Activated CD4-positive, alpha-beta T cell treated with anti-CD3 and anti-CD28 coated beads for 48 hours (primary cell): ENCODE measurements around the gene SH3RF3.

Experiments
- DNase-seq: peaks from one replicate; pipeline ENCODE4 v3.0.0-alpha.2; 2020

SH3RF3 gene

DNA sequence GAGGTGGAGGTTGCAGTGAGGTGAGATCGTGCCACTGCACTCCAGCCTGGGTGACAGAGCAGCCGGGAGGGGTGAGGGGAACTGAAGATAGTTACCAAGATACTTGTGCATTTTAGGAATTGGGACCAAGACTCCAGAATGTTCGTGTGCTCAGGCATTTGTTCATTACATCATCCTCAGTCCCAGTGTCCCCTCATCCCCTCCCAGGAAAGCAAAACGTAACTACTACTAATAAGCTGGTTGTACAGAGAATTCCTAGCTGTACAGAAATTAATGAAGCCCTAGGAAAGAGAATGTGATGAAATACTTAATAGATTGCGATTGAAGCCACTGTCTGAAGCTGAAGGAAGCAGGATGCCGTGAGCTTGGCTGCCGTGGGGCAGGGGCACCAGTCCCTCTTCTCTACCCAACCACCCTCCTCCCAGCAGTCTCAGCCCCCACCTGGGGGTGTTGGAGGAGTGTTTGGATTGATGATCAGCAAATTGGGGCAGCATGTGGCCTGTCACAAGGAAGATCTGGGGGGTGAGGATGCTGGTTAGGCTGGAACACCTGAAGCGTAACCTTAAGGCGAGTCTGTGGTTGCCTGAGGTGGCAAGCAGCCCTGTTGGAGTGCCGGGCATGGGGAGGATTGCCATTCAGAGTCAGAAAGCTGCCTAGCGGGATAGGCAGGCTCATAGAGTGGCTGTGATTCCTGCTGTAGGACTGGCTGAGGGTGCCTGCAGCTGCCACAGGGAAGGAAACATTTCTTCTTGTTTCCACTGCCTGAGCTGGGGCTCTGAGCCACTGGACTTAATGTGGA is 140.9 kb downstream of the SH3RF3 start:
- no peak for DNase-seq

DNA sequence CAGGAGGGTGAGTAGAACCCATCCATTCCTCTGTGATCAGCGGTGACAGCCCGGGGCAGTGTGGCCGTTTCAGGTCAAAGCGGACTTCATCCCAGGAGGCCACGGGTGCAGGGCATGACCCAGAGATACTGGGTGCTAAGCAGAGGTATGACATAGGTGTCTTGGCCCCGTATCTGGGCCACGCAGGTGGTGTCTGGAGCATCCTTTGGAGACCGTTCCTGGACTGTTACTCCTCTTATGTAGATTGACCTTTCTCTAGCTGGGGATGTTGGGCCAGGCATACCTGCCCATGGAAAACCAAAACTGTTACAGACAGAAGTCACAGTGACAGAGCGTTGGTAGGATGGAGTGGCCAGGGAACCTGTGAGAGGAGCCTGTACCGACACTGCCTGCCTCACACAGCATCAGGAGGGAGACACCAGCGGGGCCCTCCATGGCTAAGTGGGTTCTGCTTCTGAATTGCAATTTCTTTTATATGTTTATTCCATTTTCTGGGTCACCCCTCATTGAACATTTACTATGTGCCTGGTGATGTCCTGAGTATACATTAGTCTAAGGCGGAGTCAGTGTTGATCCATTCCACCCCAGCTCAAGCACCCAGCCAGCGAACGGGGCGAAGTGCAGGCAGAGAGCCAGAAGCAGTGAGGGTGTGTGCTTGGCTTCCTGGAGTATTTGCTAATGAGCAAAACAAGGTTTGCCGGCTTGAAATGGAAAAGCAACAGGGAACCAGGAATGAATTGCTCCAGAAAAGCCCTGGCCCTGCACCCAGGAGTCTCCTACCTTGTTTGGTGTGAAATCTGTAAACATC is 141.7 kb downstream of the SH3RF3 start:
- no peak for DNase-seq

DNA sequence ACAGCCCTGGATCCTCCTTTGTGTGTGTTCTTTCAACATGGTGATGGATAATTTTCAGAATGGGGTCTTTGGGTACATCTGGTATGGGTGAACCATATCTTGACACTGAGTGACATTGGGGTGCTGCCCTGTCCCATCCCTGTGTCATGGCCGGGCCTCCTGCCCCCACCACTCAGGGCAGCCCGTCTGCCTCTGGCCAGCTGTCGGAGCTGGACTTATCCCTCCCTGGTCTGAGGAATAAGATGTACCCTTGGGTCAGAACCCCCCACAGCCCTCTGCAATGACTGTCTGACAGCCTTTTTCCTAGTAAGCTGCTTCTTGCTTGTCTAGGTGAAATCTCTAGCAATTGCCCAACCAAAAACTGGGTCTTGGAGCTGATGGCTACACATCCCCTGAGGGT is 142.9 kb downstream of the SH3RF3 start:
- DNase-seq, result no peak

DNA sequence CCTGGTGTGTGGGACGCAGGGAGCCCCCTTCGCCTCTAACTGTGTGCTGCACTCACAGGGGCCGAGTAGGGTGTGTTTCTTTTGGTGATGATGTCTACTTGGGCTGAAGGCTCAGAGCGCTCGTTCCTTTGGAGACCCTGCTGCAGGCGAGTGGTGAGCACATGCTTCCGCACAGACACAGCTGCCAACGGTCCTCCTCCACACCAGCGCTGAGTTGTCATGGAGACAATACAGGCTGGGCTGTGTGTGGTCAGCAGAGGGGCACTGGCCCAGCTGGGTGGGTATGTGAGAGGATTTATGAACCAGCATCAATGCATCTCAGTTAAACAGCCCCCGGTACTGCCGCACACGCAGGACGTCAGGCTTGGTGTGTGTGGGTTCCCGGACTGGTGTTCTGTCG is 143.5 kb downstream of the SH3RF3 start:
- DNase-seq, result no peak

DNA sequence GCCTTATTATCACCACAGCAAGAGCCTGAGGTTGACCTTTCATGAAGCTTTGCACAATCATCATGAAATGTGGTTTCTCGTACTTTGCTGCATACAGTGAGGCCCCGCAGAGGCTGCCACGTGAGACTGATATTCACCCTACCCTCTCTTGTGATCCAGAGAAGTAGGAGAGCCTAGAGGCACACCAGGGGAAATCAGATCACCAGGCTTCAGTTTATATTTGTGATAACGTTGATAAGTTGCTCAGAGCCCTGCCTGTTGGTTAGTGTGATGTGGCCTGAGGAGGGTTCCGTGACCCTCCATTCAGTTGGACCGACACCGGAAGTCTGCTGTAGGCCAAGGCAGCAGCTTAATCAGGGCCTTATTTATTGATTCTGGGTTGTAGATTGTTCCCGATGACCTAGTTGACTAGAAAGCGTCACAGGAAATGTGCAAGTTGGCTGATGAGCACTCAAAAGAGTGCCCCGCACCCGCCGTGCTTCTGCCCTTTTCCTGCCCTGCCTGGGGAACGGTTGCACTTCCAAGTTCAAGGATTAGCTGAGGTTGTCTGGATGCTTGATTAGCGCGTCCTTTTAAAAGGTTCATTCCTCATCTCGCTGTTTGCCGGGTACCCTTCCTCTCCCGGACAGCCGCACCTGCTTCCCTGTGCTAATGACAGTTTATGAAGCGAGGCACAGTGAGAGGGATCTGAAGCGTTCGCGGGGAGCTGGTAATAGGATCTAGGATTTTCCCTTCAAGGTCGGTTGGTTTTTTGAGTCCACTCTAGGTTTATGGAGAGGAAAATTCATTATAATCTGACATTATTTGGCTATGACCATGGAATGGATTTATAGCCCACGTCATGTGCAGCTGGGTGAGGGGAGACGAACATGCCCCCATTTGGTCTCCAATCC is 146.4 kb downstream of the SH3RF3 start:
- peak; percentile 13 for DNase-seq

DNA sequence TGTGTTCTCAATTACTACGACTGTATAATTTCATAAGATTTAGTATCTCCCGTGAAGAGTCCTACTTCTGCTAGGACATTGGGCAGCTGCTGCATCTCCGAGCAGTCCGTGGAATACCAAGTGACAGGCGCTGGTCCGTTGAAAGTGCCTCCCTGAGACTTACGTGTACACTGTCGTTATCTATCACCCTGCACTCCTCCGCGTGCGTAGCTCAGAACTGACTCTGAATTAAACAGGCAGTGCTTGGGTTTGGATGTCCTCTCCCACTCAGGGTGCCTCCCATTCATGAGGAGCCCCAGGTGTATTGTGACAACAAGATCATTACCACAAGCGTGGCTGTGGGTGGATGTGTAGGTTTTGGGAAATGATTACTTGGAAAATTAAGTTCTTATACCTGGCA is 148.4 kb downstream of the SH3RF3 start:
- DNase-seq, result no peak

DNA sequence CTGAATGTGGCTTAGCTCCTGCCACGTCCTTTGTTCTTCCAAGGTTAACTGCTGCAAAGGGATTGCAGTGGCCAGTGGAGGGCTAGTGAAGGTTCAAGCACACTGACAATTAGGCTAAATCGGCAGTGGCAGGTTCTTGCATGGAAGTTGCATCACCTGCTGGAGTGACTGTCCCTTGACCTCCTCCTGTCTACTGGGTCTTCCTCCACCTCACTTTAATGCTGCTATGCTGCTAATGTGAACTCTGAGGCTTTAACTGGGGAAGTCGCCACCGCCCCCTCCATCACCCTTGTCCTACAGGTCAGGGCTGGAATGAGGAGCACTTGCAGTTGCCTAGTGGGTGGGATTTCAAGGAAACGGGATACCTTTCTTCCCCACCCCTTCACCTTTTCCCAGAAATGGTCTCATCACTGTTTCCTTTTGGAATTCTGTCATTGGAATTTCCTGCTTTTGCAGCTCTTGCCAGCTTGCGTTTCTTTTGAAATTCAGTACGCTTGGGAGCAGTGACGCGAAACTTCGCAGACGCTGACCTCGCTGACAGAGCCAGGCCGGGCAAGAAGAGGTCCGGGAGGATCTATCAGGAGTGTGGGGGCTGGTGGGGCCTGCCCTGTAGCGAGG is 150.3 kb downstream of the SH3RF3 start:
- no peak for DNase-seq

DNA sequence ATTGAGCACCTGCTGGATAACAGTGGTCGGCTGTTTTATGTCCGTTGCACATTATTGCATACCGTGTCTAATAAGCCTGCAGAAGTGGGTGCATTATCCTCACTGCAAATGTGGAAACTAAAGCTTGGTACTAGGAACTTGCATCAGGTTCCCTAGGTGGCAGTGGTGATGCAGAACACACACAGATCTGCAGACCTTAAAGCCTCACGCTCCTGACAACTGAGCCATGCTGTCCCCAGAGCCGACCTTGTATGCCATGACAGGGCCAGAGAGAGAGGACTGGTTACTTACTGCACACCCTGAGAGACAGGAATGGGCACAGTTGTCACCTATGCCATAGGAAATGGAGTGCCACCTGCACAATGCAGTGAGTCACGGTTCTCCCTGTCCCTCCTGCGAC is 151.8 kb downstream of the SH3RF3 start:
- no peak for DNase-seq

DNA sequence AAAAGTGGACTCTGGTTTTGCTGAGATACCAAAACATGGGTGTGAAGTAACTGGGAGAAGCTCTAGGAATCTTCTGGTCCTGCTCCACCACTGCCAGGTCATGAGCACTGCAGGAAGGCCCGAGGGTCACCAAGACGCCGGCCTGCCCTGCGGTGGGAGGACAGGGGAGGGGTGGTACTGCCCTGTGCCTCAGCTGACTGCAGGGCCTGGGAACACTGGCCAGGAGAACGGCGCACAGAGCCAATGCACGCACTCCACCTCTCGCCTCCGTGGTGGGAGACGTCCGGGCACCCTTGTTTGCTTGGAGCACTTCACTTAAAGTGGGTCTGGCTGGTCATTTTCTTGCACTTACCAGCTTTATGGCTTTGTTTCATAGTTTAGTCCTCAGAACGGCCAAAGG is 153.4 kb downstream of the SH3RF3 start:
- DNase-seq, result no peak

DNA sequence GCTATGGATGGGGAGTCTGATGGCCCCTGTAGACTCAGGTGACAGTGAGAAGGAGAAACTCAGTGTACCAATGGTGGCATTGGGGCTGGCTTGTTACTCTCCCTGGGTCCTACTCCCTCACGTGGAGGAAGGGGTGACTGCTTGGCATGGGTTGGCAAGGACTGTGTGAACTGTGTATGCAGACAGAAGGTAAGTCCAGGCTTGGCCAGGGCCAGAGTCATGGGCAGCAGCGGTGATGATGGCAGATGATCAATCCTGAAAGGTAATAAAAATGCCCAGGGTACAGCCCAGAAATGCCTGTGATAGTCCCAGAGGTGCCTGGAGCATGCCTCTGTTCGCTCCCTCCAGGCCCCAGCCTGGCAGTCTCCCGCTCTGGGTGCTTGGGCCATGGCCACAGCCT is 153.9 kb downstream of the SH3RF3 start:
- no peak for DNase-seq

DNA sequence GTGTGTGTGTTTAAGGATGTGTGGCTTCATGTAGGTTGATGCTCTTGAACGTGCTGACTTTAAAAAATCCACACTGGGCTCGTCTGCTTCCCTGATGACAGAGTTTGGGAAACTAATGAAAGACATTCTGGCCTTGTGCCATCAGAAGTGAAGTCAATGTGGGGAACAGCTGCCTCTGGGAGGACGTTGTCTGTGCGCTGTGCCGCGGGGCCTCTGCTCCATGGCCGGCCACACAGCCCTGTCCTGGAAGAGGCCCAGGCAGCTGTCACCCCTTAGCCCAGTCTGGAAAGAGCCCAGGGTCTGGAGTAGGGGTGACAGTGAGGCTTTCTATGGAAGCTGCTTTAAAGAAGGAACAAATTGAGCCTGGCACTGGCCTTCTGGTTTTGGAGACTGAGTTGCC is 155.8 kb downstream of the SH3RF3 start:
- DNase-seq, result no peak

DNA sequence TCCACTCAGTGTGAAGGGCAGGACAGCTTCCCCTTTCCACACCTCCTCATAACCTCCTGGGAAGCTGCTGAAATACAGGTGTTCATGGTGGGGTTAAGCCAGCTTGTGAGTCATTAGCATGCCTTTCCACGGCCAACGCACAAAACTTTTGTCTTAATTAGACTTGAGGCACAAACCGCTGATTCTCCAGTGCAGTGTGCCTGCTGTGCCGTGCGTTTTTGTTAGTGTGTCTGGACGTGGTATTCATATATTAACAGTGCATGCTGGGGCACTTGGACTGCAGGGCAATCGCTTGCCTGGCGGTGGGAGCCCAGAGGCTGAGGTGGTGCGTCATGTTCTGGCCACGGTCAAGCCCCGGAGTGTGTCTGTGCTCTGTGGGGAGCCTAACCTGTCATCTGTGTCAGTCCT is 156.2 kb downstream of the SH3RF3 start:
- no peak for DNase-seq

DNA sequence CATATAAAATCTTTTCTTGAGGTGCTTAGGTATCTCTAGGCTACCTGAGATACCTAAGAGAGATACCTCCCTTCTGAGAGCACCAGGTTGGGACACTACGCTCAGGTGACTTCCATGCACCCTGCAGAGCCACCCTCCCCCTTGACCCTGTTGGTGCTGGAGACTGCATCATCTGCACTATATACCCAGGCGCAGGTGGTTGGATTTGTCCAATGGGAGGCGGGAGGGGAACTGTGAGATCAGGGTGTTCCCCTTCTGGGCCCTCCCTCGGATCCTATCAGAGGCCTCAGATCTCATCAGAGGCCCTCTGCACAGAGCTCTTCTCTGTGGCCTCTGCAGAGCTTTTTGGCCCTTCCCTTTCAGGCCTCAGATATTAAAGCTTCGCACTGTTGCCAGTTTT is 158.4 kb downstream of the SH3RF3 start:
- no peak for DNase-seq

DNA sequence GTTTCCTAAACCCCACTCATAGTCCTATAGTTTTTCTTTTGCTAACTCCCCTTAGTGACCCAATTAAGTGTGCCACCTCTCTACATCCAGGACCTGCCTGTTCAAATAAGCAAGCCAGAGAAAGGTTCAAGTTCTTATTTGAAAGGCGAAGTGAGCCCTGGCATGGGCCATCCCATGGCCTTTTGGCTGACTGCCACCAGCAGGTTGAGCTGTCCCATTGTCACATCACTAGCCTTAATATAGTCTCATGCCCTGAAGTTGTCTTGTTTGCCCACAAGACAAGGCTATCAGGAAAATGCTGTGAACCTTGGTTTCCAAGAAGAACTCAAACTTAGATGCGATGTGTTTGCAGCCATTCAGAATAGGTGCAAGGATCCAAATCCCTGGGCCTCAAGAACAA is 158.8 kb downstream of the SH3RF3 start:
- no peak for DNase-seq

DNA sequence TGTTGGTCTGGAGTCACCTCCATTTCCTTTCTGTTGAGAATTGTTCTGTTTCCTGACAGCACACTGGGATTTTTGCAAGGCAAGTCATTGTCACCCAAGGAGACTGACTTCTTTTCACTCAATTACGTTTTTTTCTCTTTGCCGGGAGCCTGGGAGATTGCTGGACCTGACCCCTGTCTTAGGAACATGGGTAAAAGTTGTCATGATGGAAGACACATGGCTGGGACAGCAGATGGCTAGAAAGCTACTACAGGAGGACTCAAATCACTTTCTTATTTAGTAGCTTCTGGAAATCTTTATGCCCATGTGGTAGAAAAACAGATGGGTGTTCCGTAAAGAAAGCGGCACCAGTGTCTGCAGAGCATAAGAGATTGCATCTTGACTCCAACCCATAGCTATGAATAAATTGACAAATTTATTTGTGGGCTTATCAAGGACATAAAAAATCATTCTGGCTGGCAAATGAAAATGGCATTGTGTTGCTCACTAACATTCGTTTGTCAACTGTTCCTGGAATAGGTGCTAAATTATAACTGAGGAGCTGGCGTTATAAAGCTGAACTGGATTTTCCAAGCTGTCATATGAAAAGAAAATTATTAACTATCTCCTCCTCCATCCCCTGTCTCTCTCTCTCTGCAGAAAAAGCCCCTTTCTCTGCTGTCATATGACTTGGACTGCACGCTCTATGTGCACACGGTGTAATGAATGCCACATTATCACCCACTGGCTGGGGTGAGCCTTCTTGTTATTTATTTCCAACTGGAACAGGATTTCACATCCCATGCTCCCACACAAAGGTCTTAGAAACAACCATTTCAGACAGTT is 159.8 kb downstream of the SH3RF3 start:
- DNase-seq, result no peak

DNA sequence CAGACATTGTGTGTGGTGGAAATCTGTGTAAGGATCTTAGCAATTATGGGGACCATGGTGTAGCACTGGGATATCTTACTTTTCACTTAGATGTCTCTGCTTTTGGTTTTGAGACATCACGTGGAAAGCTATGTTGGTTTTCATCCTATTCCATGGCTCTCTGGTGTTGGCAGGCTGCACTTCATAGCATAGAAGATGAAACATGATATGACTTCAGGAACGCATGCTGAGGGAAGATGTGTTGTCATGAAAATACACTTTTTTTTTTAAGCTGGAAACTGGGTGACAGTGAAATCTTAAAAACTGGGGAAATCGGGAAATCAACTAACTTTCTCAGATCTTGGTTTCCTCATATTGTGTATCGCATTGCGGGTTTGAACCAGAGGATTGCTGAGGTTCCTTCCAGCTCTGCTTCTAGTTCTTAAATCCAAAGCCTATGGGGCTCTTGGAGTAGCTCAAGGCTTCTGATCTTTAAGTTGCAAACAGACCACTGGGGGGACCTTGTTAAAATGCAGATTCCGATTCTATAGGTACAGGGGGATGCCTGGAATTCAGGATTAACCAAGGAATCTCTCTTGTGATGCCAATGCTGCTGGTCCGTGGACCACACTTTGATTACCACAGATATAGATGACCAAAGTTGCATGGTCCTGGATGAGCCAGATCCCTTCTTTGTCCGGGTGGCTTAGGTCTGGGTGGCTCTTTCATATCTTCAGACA is 160.7 kb downstream of the SH3RF3 start:
- DNase-seq, result no peak

DNA sequence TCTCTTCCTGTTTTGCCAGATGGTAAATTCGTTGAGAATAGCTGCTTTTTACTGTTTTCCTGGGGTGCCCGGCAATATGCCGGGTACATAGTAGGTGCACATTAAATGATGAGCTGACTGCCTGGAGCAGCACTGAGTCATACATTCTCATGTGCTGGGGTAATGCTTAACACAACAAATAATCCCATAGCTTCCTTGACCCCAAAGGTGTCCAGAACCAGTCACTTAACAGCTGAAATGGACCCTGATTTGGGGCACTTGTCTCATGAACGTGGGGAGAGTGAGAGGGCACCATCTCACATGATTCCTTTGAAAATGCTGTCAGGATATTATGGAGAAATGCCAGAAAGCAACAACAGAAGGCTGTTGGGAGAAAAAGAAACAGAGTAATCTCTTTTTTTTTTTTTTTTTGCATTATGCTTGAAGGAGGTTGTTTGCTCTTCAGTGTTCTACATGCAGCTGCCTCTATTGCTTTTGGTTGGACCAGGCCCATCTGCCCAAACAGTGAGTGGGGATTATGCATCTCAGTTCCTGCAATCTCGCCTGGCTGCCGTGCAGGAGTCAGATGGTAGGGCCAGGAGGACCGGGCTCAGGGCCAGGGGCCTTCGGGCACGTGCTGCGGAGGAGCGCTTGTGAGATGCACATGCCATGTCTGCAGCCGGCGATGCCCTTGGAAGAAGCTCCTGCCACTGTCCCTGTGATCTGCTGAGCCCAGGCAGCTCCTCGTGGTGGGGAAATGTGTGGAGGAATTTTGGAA is 162.1 kb downstream of the SH3RF3 start:
- no peak for DNase-seq

DNA sequence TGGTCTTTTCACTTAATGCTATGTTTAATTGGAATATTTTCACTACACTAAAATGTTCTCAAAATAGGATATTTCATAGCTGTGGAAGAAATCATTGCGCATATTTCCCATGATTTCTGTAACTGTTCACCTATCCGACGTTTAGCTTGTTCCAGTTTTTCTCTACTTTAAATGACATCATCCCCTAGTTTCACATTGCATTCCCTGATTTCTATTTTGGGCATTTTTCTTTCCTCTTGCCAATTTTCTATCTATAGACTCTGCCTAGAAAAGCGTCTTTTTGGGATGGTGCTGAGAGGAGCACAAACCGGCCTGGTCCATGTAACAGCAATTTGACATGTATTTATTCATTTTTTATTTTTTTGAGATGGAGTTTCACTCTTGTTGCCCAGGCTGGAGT is 163.4 kb downstream of the SH3RF3 start:
- no peak for DNase-seq

DNA sequence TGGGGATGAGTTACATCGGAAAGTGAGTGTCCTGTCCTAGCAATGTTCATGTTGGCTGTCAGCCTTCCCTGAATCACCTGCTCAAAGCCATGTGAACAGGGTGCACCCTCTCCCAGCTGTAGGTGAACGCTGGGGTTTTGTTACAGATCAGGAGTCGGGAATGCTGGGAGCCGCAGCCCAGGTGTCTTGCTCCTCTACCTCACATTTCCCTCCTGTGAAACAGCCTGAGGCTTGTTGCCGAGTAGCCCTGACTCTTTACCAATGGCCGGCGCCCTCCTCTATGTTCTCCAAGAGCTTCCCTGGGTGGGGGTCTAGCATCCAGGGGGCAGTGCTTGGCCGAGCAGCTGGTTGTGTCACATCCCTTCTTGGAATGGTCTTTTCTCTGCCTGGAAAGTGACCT is 164.7 kb downstream of the SH3RF3 start:
- DNase-seq, result no peak

DNA sequence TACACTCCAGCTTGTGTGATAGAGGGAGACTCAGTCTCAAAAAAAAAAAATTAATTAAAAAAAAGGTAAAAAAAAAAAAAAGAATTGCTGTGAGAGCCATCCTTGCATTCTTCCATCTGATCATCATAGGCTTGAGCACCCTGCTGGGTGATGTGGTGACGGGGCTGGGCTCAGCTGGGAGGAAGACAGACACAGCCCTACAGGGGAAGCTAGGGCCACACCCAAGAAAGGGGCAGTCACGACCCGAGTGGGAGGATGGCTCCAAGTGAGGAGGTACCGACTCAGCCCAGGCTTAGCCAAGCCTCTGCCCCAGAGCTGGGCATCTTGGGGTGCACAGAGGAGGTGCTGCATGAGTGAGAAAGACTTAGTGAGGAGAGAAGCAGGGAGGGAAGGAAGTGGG is 165.5 kb downstream of the SH3RF3 start:
- DNase-seq, result no peak
